Prostate gland (tissue), 2 donors: ENCODE data around the gene PTPN18.
A peak's percentile ranks its signal among the peaks of the same experiment; 100 is the strongest.

Experiments used
- POLR2A ChIP-seq: fragments of 450-650 bp; IDR thresholded peaks from one replicate; pipeline ENCODE4 v1.6.1; 2016; ENCODE audit warnings: antibody characterized with exemption, mild to moderate bottlenecking
- TF ChIP-seq, protein P1 (sequence below), 4 experiments: fragments of 200-600 bp in 2 of 4; fragments of 450-650 bp in 2 of 4; sonication (generic) in 2 of 4; IDR thresholded peaks; 1 replicate in 3 of 4; 2 replicates in 1 of 4; pipeline ENCODE4 v1.5.1; 2016 to 2019; ENCODE audit warnings: antibody characterized with exemption in 4 of 4, mild to moderate bottlenecking in 2 of 4, moderate library complexity in 2 of 4

- TF ChIP-seq POLR2A: peak; percentile 10
- TF ChIP-seq, protein P1, sequence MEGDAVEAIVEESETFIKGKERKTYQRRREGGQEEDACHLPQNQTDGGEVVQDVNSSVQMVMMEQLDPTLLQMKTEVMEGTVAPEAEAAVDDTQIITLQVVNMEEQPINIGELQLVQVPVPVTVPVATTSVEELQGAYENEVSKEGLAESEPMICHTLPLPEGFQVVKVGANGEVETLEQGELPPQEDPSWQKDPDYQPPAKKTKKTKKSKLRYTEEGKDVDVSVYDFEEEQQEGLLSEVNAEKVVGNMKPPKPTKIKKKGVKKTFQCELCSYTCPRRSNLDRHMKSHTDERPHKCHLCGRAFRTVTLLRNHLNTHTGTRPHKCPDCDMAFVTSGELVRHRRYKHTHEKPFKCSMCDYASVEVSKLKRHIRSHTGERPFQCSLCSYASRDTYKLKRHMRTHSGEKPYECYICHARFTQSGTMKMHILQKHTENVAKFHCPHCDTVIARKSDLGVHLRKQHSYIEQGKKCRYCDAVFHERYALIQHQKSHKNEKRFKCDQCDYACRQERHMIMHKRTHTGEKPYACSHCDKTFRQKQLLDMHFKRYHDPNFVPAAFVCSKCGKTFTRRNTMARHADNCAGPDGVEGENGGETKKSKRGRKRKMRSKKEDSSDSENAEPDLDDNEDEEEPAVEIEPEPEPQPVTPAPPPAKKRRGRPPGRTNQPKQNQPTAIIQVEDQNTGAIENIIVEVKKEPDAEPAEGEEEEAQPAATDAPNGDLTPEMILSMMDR (IDR thresholded peaks at IDR 0.05): peak in 1 of 4 experiments; percentile 25
Observed at GRCh38 chr2:130391058-130391871, 35.4 kb downstream of the PTPN18 start.
